Activated CD8-positive, alpha-beta memory T cell treated with anti-CD3 and anti-CD28 coated beads for 24 hours (primary cell): ENCODE data around the gene PAK2.
"Not testable (repeated sequence)": the region's sequence is repeated elsewhere in the genome, so short reads cannot be mapped to it uniquely, and the experiment has no call there.

Source experiments
- DNase-seq: peaks from one replicate; pipeline ENCODE4 v3.0.0-alpha.2; 2020

PAK2 gene

GRCh38 chr3:196788528-196788927 lies 48.9 kb downstream of the PAK2 start:
- DNase-seq, result no peak

GRCh38 chr3:196789885-196790359 lies 50.3 kb downstream of the PAK2 start:
- DNase-seq, result no peak

GRCh38 chr3:196790636-196791035 lies 51.0 kb downstream of the PAK2 start:
- DNase-seq, result no peak

- DNase-seq, result no peak
Observed at GRCh38 chr3:196792771-196793170, 53.1 kb downstream of the PAK2 start.

- no peak for DNase-seq
Observed at GRCh38 chr3:196793246-196793645, 53.6 kb downstream of the PAK2 start.

- no peak for DNase-seq
Observed at GRCh38 chr3:196794467-196794866, 54.8 kb downstream of the PAK2 start.

GRCh38 chr3:196796317-196796716 lies 56.7 kb downstream of the PAK2 start:
- DNase-seq, result no peak

- no peak for DNase-seq
Observed at GRCh38 chr3:196800742-196801434, 61.2 kb downstream of the PAK2 start.

GRCh38 chr3:196803891-196804468 lies 64.3 kb downstream of the PAK2 start:
- no peak for DNase-seq

- no peak for DNase-seq
Observed at GRCh38 chr3:196804773-196805172, 65.1 kb downstream of the PAK2 start.

- no peak for DNase-seq
Observed at GRCh38 chr3:196810963-196811581, 71.4 kb downstream of the PAK2 start.

GRCh38 chr3:196812853-196813252 lies 73.2 kb downstream of the PAK2 start:
- DNase-seq, result no peak

- DNase-seq, result no peak
Observed at GRCh38 chr3:196813903-196814302, 74.2 kb downstream of the PAK2 start.

GRCh38 chr3:196821806-196822355 lies 82.2 kb downstream of the PAK2 start:
- no peak for DNase-seq

- not testable (repeated sequence) for DNase-seq
Observed at GRCh38 chr3:196829651-196830050, 90.0 kb downstream of the PAK2 start.

GRCh38 chr3:196835086-196835485 lies 95.4 kb downstream of the PAK2 start:
- no peak for DNase-seq

GRCh38 chr3:196836626-196837025 lies 97.0 kb downstream of the PAK2 start:
- not testable (repeated sequence) for DNase-seq

GRCh38 chr3:196837819-196838420 lies 98.3 kb downstream of the PAK2 start:
- peak; percentile 79 for DNase-seq

- DNase-seq, result not testable (repeated sequence)
Observed at GRCh38 chr3:196839351-196839750, 99.7 kb downstream of the PAK2 start.

GRCh38 chr3:196842567-196843434 lies 103.1 kb downstream of the PAK2 start:
- no peak for DNase-seq

- DNase-seq, result no peak
Observed at GRCh38 chr3:196843435-196844110, 103.9 kb downstream of the PAK2 start.
